HG03159 (cell line): ENCODE measurements around the gene GRK6.

Source experiments
- ATAC-seq: cut with Tn5 transposase; IDR thresholded peaks from one replicate; pipeline ENCODE4 v1.9.1; 2021; ENCODE audit warnings: mild to moderate bottlenecking, moderate library complexity; ENCODE audit not compliant: unreplicated experiment

Gene GRK6

GRCh38 chr5:177439518-177440053 lies 13.1 kb downstream of the GRK6 start:
- ATAC-seq: no peak

- ATAC-seq: no peak
Observed at GRCh38 chr5:177440211-177440989, 13.9 kb downstream of the GRK6 start.

GRCh38 chr5:177440990-177441780 lies 14.7 kb downstream of the GRK6 start:
- ATAC-seq: no peak

DNA sequence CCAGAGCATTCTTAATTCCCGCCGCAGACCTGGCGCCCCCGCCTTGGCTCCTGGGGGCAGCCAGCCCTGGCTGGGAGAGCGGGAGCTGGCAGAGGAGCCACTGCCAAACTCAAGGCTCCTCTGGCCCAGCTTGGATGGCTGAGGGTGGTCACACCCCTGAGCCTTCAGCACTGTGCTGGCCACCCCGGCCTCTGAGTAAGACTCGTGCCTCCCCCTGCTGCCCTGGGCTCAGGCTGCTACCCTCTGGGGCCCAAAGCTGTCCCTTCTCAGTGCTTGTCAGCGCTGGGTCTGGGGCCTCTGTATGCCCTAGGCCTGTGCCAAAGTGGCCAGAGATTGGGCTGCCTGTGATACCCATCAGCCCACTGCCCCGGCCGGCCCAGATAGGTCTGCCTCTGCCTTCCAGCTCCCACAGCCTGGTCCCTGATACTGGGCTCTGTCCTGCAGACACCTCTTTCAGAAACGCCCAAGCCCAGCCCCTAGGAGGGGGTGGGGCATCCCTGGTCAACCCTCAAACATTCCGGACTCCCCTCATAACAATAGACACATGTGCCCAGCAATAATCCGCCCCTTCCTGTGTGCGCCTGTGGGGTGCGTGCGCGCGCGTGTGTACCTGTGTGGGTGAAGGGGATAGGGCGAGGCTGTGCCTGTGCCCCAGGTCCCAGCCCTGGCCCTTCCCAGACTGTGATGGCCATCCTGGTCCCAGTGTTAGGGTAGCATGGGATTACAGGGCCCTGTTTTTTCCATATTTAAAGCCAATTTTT lies 15.8 kb downstream of the GRK6 start:
- no peak for ATAC-seq

- no peak for ATAC-seq
Observed at GRCh38 chr5:177443144-177443983, 16.9 kb downstream of the GRK6 start.

- ATAC-seq: no peak
Observed at GRCh38 chr5:177444106-177445051, 17.9 kb downstream of the GRK6 start.

DNA sequence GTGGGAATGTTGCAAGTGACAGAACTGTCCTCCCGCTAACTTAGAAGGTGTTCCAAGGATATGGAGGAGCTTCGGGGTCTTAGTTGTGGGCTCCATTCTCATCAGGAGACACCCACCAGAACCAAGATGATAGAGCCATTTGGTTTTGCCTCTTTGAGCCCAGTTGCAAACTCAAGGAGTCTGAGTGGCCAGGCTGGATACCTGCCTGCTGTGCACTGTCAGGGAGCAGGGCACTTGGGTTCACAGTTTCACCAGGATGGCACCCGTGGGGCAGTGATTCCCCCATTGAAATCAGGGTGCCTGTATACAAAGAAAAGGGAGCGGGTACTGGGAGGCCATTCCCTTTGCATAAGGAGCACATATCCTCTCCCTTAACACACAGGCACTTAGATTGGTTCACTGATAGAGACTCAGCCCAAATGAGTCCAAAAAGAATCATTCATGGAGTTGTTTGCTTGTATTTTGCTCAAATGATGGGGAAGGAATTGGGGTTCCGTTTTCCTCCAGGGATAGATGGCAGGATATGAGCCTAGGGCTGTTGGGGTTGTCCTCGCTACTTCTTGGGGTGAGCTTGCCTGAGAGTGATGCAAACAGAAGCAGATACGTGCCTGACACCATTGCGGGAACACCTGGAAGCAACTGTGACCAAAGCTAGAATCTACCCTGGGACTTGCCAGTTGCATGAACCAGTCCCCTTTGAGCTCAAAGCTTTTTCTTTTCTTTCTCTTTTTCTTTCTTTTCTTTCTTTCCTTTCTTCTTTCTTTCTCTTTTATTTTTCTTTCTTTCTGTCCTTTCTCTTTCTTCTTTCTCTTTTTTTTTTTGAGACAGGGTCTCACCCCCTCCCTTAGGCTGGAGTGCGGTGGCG lies 18.8 kb downstream of the GRK6 start:
- no peak for ATAC-seq

DNA sequence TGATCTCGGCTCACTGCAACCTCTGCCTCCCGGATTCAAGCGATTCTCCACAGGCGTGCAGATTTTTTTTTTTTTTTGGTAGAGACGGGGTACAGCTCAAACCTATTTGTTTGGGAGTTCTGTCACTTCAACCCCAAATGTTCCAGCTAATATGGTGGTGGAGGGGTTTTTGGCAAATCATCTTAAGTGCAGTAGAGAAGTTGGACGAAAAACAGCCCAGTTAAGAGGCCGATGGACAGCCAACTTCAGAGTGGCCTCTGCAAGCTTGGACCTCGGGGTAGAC lies 19.4 kb downstream of the GRK6 start:
- ATAC-seq: no peak

DNA sequence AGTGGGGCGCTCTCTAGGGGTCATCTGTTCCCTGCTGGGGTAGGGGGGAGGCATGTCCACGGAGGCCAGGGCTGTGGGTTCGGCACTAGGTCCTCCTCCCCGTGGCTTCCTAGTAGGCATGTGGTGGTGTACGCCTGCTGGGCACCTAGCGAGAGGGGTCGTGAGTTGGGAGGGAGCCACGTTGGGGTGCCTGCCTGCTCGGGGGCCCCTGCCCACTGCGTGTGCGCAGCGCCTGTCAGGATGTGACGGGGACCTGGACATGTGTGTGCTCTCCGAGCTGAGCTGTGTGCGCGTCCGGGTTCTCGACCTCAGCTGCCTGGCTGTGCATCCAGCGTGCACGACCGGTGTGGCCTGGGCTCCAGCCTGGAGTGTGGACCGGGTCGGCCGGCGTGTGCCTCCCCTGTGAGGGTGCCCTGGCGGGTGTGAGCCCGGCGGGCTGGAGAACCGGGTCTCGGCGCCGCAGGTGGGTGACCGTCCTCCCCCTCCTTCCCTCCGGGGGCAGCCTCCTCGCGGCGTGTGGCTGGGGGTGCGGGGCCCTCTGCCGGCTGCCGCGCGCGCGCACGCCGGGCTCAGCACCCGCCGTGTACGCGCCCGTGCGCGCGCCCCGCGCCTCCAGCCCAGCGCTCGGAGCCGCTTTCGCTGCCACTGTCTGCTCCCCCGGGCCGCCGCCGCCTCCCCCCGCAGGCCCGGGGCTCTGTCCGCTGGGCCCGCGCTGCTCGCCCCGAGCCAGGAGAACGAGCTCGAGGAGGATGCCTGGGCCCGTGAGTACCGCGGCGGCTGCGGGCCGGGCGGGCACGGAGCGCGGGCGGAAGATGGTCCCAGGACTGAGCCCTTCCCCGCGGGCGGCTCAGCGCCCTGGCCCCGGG lies 20.0 kb downstream of the GRK6 start, which contains the start of gene PRR7:
Gene PRR7, plus strand, starts transcription at position 615 of the 866 bp plus-strand sequence. CDS start 8,254 bp downstream, outside the sequence.
- peak; percentile 47 for ATAC-seq

DNA sequence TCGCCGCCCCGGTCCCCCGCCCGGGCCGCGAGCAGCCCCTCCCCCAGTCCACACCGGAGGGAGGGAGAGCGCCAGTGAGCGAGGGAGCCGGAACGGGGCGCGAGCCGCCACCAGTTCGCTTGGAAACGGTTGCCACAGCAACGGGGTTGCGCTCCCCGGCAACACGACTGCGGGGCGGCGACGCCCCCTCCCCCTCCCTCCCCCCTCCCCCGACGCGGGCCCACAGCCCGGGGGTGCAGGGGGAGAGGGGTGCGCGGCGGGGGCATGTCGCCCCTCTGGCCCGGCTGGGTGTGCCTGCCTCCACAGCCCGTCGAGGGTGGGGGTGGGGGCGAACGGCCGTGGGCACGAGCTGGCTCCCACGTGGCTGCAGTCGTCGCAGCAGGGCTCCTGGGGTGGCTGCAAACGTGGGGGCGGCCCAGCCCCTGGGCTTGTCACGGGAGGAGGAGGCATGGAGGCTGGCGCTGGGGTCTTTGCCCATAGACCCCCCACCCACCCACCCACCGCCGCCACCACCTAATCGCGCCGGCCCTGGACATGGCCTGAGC lies 20.7 kb downstream of the GRK6 start:
- peak; percentile 38 for ATAC-seq

DNA sequence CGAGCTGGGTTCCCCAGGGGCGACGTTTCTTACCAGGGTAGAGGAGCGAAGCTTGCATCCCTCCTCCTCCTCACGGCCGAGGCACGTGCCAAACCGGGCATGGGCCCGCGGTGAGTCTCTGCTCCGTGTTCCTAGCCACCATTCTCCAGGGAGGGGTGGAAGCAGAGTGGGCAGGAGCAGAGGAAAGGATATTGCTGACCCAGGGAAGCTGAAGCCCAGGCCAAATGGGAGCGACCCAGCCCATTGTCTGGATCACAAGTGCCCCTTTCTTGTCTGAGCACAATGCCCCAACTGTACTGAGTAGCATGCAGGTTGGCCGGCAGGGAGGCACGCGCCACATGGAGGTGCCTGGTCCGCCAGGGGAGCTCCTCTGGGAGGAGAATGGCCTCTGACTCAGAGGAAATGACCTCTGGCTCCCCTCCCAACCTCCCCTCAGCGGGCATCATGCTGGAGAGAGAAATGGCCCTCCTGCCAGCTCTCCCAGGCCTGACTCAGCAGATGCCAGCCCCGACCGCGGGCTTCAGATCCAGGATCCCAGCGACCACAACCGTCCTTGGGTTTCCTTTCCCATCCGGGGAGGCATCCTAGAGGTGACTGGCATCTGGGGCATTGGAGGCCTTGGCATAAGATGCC lies 21.3 kb downstream of the GRK6 start:
- ATAC-seq: no peak

GRCh38 chr5:177448244-177448950 lies 21.9 kb downstream of the GRK6 start:
- ATAC-seq: no peak

DNA sequence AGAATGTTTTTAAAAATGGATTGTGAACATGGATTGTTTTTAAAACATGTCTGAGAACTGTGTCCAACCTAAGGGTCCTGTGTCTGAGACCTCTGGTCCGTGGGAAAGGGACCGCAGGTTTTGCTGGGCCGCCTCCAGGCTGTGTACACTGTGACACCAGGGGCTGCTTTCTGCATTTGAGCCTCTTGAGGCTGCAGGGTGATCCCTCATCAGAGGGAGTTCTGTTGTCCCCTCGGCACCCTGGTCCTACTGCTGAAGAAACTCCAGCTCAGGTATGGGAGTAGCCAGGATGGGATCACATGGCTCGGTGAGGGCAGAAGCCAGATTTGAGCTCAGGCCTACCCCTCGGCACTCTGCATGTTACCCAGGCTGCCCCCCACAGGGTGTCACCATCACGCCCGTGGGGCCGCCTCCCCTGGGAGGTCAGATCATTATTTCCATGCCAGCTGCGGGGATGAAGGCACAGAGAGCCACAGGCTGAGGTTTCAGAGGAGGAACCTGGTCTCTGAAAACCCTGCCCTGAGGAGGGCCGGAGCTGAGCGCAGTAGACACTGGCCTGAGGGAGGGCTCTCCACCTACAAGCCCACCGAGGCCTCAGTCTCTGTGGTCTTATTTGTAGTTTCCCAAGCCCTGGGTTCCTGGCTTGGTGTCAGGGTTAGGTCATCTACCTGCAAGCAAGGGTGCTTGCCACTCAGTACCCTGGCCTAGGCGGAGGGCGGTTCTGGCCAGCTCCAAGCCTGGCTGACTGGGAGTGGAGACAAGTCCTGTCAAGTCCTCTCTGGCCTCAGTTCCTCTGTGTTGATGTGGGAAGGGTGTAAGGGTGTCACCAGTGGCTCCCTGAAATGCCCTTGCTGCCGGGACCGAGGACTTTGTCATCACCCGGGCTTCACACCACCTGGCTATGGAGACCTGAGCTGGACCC lies 22.9 kb downstream of the GRK6 start:
- ATAC-seq: no peak

GRCh38 chr5:177450667-177451424 lies 24.4 kb downstream of the GRK6 start:
- no peak for ATAC-seq
